HG02678 (cell line): ENCODE results near the gene CASP10.
"Not testable (repeated sequence)": the region's sequence is repeated elsewhere in the genome, so short reads cannot be mapped to it uniquely, and the experiment has no call there.

ENCODE experiments used
- ATAC-seq: cut with Tn5 transposase; IDR thresholded peaks from one replicate; pipeline ENCODE4 v1.9.1; 2021; ENCODE audit warnings: mild to moderate bottlenecking, moderate library complexity; ENCODE audit not compliant: unreplicated experiment

Gene CASP10

DNA sequence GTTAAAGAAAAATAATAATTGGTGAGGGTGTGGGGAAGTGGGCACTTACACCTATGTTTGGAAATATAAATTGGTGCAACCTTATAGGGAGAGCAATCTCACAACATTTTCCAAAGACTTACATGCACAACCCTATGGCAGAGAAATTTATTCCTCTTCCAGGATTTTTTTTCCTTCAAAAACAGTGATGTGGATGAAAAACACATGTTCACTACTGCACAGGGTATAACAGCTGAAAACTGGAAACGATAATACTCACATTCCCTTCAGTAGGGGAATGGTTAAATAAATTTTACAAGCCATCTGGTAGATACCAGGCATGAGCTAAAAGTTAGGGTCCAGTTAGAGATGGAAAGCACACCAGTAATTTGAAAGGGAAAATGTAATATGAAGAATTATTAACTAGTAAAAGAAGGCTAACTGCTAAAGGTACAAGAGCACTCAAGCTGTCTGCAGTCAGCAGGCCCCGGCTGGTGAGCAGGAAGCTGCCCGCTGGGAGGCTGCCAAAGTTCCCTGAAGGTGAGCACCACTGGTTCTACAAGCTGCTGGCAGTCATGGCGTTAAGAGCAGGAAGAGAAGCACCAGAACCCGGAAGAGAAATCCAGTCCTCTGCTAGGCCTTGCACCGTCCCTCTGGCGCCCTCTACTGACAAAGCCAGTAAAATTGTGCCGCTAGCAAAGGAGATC, 49.0 kb downstream of the CASP10 start:
- peak; percentile 45 for ATAC-seq

GRCh38 chr2:201232467-201232815, 49.5 kb downstream of the CASP10 start:
- no peak for ATAC-seq

DNA sequence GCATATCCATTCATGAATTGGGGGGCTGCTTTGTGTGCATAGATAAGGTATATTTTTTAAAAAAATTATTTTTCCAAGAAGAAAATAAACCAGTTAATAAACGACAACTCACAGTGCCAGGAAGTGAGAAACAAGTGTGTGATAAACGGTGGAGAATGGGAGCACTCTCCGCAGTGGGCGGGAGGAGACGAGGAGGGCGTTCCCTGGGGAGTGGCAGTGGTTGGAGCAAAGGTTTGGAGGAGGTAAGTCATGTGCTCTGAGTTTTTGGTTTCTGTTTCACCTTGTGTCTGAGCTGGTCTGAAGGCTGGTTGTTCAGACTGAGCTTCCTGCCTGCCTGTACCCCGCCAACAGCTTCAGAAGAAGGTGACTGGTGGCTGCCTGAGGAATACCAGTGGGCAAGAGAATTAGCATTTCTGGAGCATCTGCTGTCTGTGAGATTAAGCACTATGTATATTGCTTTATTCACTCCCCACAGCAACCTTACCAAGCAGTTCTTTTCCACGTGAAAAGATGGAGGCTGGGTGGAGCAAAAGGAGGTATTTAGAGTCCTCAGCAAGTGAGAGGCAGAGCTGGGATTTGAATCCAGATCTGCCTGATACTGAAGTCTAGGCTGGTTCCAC, 50.4 kb downstream of the CASP10 start:
- ATAC-seq = peak; percentile 90

- peak; percentile 24 for ATAC-seq
Measured at GRCh38 chr2:201233812-201234662, 51.1 kb downstream of the CASP10 start.

GRCh38 chr2:201234663-201235135, 51.8 kb downstream of the CASP10 start:
- no peak for ATAC-seq

DNA sequence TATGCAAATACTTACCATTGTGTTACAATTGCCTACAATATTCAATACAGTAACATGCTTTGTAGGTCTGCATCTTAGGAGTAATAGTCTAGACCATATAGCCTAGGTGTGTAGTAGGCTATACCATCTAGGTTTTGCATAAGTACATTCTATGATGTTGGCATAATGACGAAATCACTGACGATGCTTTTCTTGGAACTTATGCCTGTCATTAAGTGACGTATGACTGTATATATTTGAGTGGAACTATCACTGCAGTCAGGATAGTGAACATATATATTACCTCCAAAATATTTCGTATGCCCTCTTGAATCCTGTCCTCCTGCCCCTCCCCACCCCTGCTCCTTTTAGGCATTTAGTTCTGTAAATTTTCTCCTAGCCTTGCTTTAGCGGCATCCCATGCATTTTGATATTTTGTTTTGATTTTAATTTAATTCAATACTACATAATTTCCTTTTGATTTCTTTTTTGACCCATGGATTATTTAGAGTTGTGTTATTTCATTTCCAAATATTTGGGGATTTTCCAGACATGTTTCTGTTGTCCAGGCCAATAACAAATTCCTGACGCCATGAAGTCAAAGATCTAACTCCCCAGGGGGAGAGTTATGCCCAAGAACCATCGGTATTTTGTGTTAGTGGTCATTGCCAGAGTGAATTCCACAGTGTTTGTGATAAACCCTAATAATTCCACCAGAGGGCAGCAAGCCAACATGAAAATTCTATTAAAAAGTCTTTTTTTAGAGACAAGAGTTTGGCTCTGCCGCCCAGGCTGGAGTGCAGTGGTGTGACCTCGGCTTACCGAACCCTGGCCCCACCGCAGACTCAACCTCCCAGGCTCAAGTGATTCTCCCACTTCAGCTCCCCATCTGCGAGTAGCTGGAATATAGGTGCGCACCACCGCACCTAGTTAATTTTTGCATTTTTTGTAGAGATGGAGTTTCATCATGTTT, 53.2 kb downstream of the CASP10 start:
- no peak for ATAC-seq

GRCh38 chr2:201237486-201238123, 54.7 kb downstream of the CASP10 start:
- ATAC-seq = no peak

GRCh38 chr2:201239167-201239935, 56.4 kb downstream of the CASP10 start:
- not testable (repeated sequence) for ATAC-seq

DNA sequence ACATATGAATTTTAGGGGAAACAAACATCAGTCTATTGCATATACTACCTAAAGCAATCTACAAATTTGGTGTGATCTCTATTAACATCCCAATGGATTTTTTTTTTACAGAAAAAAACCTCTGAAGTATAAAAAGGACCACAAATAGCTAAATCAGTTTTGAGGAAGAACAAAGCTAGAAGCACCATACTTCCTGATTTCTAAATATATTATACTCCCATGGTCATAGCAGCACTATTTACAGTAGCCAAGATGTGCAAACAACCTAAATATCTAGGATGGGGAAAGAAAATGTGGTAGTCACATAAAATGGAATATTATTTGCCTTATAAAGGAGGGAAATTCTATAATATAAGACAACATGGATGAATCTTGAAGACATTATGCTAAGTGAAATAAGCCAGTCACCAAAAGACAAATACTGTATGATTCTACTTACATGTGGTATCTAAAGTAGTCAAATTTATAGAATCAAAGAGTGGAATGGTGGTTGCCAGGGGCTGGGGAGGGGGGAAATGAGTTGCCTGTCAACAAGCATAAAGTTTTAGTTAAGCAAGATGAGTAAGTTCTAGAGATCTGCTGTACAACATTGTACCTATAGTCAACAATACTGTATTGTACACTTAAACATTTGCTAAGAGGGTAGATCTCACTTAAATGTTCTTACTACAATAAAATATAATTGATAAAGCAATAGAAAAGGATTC, 59.8 kb downstream of the CASP10 start:
- no peak for ATAC-seq

DNA sequence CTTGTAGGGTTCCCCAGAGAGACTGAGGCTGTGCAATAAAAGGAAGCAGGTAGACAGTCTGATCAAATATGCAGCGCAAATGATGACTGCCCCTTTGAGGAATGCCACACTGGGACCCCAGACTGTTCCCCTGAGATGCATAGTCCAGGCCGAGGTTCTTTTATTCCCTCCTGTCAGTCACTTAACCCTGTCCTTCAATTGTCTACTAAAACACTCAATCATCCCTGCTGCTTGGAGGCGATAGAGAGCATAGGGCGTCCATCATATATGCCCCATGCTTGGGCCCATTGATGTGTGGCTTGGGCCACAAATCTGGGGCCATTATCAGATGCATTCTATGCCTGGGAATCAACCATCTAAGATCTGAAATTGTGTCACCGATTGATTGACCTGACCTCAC, 61.9 kb downstream of the CASP10 start:
- ATAC-seq = no peak

GRCh38 chr2:201246280-201246679, 63.3 kb downstream of the CASP10 start:
- no peak for ATAC-seq

GRCh38 chr2:201248288-201248844, 65.4 kb downstream of the CASP10 start:
- ATAC-seq = peak; percentile 37

DNA sequence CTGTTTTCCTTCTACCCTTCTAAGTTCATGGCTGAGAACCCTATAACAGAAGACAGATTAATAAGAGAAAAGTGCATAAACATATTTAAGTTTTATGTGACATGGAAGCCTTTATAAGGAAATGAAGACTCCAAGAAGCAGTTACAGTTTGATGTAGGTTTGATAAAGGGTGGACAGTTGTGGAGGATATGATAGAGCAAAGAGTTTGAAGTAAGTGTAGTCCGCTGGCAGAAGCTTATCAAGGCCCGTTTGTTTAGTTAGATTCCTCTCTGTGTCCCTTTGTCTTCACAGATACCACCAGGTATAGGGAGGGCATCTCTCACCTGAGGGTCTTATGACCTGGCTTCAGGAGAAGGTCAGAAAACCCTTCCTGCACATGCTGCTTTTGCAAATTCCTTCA, 66.9 kb downstream of the CASP10 start:
- ATAC-seq = no peak

DNA sequence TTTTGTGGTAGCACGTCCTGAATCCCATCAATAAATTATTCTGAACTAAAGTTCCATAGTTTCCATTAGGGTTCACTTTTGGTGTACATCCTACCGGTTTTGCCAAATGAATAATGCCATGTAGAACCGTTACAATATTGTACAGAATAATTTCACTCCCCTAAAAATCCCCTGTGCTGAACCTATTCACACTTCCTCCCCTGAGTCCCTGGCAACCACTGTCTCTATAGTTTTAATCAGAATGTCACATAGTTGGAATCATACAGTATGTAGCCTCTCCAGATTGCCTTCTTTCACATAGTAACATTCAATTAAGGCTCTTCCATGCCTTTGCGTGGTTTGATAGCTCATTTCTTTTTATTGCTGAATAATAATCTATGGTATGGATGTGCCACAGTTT, 67.8 kb downstream of the CASP10 start:
- no peak for ATAC-seq

- ATAC-seq = no peak
Measured at GRCh38 chr2:201254081-201254730, 71.3 kb downstream of the CASP10 start.

DNA sequence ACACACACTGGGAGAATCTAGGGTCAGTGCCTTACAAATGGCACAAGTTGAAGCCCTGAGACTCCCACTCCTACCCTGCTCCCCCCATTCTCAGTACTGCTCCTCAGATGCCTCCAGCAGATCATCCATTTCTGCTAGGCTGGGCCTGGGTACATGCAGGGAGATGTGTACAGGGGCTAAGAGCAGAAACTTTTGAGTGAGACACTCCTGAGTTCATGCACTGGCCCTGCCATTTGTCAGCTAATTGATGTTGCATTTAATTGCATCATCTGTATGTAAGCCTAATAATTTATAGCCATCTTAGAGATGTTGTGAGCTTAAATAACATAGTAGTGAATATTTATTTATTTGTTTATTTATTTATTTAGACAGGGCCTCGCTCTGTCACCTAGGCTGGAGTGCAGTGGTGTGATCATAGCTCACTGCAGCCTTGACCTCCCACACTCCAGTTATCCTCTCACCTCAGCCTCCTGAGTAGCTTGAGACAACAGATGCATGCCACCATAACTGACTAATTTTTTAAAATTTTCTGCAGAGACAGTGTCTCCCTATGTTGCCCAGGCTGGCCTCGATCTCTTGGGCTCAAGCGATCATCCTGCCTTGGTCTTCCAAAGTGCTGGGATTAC, 72.6 kb downstream of the CASP10 start:
- ATAC-seq = no peak

GRCh38 chr2:201256082-201256481, 73.1 kb downstream of the CASP10 start:
- no peak for ATAC-seq
